Stomach (tissue), 9 donors: ENCODE measurements around the gene NTF4. TPM values are rescaled to one million over a fixed set of nuclear protein-coding genes. Genes with fewer than 3 reads are reported as not detected.

Experiments used
- DNase-seq, 2 donors: peaks; one replicate each; pipeline versions ENCODE4 v3.0.0 to v3.0.0-alpha.2; 2013 to 2019
- H3K27ac ChIP-seq, 5 donors: fragments of 200-600 bp in 4 of 5; sonication (generic) in 4 of 5; one replicate each; pipeline ENCODE4 v1.5.1; 2013 to 2019; ENCODE audit warnings: mild to moderate bottlenecking in 1 of 5, moderate library complexity in 1 of 5
- H3K27me3 ChIP-seq, 3 donors: fragments of 200-600 bp; sonication (generic); one replicate each; pipeline ENCODE4 v1.5.1; 2017 to 2019; ENCODE audit warnings: mixed run types in 1 of 3
- H3K36me3 ChIP-seq, 4 donors: fragments of 200-600 bp; sonication (generic); 1 replicate in 3 of 4; 2 replicates in 1 of 4; pipeline ENCODE4 v1.5.1; 2016 to 2019
- H3K4me1 ChIP-seq, 4 donors: fragments of 200-600 bp; sonication (generic); one replicate each; pipeline ENCODE4 v1.5.1; 2016 to 2019
- H3K4me3 ChIP-seq, 4 donors: fragments of 200-600 bp; sonication (generic) in 3 of 4; one replicate each; pipeline ENCODE4 v1.5.1; 2016 to 2019; ENCODE audit warnings: mild to moderate bottlenecking in 1 of 4
- H3K9me3 ChIP-seq, 4 donors: fragments of 200-600 bp; sonication (generic); one replicate each; pipeline ENCODE4 v1.5.1; 2016 to 2019
- CTCF ChIP-seq, 7 experiments: fragments of 450-650 bp in 4 of 7; fragments of 200-600 bp in 3 of 7; sonication (generic) in 3 of 7; IDR thresholded peaks; one replicate each; pipeline ENCODE4 v1.5.1; 2016 to 2019; ENCODE audit warnings: antibody characterized with exemption in 7 of 7, control low read depth in 2 of 7, mild to moderate bottlenecking in 1 of 7
- EP300 ChIP-seq: sonication (generic); formaldehyde crosslinking; IDR thresholded peaks from one replicate; pipeline ENCODE4 v1.6.1; 2017; ENCODE audit warnings: antibody characterized with exemption
- POLR2A ChIP-seq, 4 donors: fragments of 450-650 bp; IDR thresholded peaks; one replicate each; pipeline ENCODE4 v1.6.1; 2016; ENCODE audit warnings: antibody characterized with exemption in 4 of 4, control low read depth in 2 of 4, mild to moderate bottlenecking in 1 of 4, moderate library complexity in 1 of 4
- POLR2AphosphoS5 ChIP-seq, 3 donors: sonication (generic); formaldehyde crosslinking; IDR thresholded peaks; one replicate each; pipeline ENCODE4 v1.6.1; 2016; ENCODE audit warnings: antibody characterized with exemption in 3 of 3
- WGBS, 5 donors: extraction: QIAGEN DNeasy Blood & Tissue Kit in 3 of 5; methylation state at CpG; one replicate each; pipeline versions ENCODE4 v1.1.5 to v1.1.7; 2013 to 2018; 5-methylcytosine and 5-hydroxymethylcytosine counted together
- intact Hi-C: fragments of 100-400 bp; cut with DNase I; formaldehyde crosslinking; loops from one replicate; pipeline ENCODE4 v1.15.1; 2023; ENCODE audit warnings: low total_unique reads
- polyA plus RNA-seq, 3 donors: library from polyadenylated mRNA; stranded (reverse); fragments of 200-250 nt; gene quantifications; one replicate each; pipeline ENCODE4 v1.2.3, GENCODE V29; 2013
- total RNA-seq, 5 donors: library from RNA; depleted of rRNA; stranded (reverse); fragments of >200 nt; gene quantifications; one replicate each; pipeline versions ENCODE4 v1.1.0 to v1.2.3, GENCODE V29; 2014 to 2016
- donor health status: healthy with polysubstance abuse.
- donor health status: Bipolar disorder and iron deficiency.
- donor health status: healthy.

The NTF4 gene
- total and polyA plus RNA-seq, 8 donors, result 17.5 TPM; not detected in 7

- DNase-seq, result no peak
Observed at GRCh38 chr19:49110567-49110966, 45.9 kb upstream of the NTF4 start.

GRCh38 chr19:49109569-49110233, 45.1 kb upstream of the NTF4 start:
- TF ChIP-seq EP300 (no peak), POLR2AphosphoS5 (IDR thresholded peaks at IDR 0.05) (no peak), CTCF (IDR thresholded peaks at IDR 0.05) (no peak), POLR2A (IDR thresholded peaks at IDR 0.05) (no peak)
- Histone ChIP-seq H3K4me3 (no peak overlapping the region), H3K36me3 (peaks cover 36 to 51% (median 48%) of the 10 kb centered on the region in 4 donors), H3K4me1 (peaks cover 9 to 25% (median 18%) of the 10 kb centered on the region in 4 donors), H3K27me3 (no peaks in the 10 kb centered on the region), H3K27ac (no peak overlapping the region), H3K9me3 (no peaks in the 10 kb centered on the region)
- DNase-seq, result no peak
- 80 to 86% (median 83%) methylated on average over 7 to 8 of the region's 8 CpGs for WGBS, 5 donors
- intact Hi-C loops, result no loop called here

More at GRCh38 chr19:49110567-49110966, 45.9 kb upstream of the NTF4 start:
- TF ChIP-seq CTCF (IDR thresholded peaks at IDR 0.05) (no peak), EP300 (no peak), POLR2AphosphoS5 (IDR thresholded peaks at IDR 0.05) (no peak), POLR2A (IDR thresholded peaks at IDR 0.05) (no peak)
- Histone ChIP-seq H3K4me1 (peaks cover 12 to 34% (median 25%) of the 10 kb centered on the region in 4 donors), H3K9me3 (no peaks in the 10 kb centered on the region), H3K27me3 (no peaks in the 10 kb centered on the region), H3K36me3 (peaks cover 27 to 42% (median 40%) of the 10 kb centered on the region in 4 donors), H3K27ac (no peak overlapping the region), H3K4me3 (no peak overlapping the region)
- intact Hi-C loops, result no loop called here
- WGBS, 5 donors, result 27 to 42% (median 31%) methylated on average over 3 of the region's 3 CpGs

GRCh38 chr19:49109051-49109450, 44.4 kb upstream of the NTF4 start:
- no peak for DNase-seq
- 58 to 82% (median 78%) methylated on average over 2 to 5 of the region's 5 CpGs for WGBS, 5 donors
- Histone ChIP-seq H3K27me3 (no peaks in the 10 kb centered on the region), H3K36me3 (peaks cover 43 to 57% (median 55%) of the 10 kb centered on the region in 4 donors), H3K4me1 (peaks cover 8 to 23% (median 15%) of the 10 kb centered on the region in 4 donors), H3K27ac (no peak overlapping the region), H3K4me3 (no peak overlapping the region), H3K9me3 (no peaks in the 10 kb centered on the region)
- TF ChIP-seq POLR2AphosphoS5 (IDR thresholded peaks at IDR 0.05) (no peak), CTCF (IDR thresholded peaks at IDR 0.05) (no peak), POLR2A (IDR thresholded peaks at IDR 0.05) (no peak), EP300 (no peak)
- intact Hi-C loops, result no loop called here

DNA sequence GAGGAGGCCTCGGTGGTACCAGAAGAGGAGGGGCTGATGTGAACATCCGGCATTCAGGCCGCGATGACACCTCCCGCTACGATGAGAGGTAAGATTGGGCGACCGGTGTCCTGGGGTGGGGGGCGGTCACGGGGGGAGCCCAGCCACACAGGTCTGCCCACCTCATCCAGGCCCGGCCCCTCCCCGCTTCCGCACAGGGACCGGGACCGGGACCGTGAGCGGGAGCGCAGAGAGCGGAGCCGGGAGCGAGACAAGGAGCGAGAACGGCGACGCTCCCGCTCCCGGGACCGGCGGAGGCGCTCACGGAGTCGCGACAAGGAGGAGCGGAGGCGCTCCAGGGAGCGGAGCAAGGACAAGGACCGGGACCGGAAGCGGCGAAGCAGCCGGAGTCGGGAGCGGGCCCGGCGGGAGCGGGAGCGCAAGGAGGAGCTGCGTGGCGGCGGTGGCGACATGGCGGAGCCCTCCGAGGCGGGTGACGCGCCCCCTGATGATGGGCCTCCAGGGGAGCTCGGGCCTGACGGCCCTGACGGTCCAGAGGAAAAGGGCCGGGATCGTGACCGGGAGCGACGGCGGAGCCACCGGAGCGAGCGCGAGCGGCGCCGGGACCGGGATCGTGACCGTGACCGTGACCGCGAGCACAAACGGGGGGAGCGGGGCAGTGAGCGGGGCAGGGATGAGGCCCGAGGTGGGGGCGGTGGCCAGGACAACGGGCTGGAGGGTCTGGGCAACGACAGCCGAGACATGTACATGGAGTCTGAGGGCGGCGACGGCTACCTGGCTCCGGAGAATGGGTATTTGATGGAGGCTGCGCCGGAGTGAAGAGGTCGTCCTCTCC, 43.2 kb upstream of the NTF4 start:
- Histone ChIP-seq H3K9me3 (no peaks in the 10 kb centered on the region), H3K4me1 (peaks cover 0 to 13% (median 5%) of the 10 kb centered on the region in 4 donors), H3K4me3 (no peak overlapping the region), H3K27me3 (no peaks in the 10 kb centered on the region), H3K27ac (no peak overlapping the region), H3K36me3 (peaks cover 55 to 69% (median 67%) of the 10 kb centered on the region in 4 donors)
- no peak for DNase-seq
- TF ChIP-seq CTCF (IDR thresholded peaks at IDR 0.05) (no peak), EP300 (no peak), POLR2A (IDR thresholded peaks at IDR 0.05) (no peak), POLR2AphosphoS5 (IDR thresholded peaks at IDR 0.05) (no peak)
- intact Hi-C loops, result no loop called here
- WGBS, 5 donors, result 94 to 96% (median 95%) methylated on average over 64 to 93 of the region's 93 CpGs
